H9 (cell line): ENCODE data around the gene BCORL1. TPM values are rescaled to one million over a fixed set of nuclear protein-coding genes. Genes with fewer than 3 reads are reported as not detected.
A peak's percentile ranks its signal among the peaks of the same experiment; 100 is the strongest.

Experiments used
- DNase-seq: peaks from one replicate; pipeline ENCODE4 v3.0.0-alpha.2; 2017
- H2AFZ ChIP-seq: one replicate; pipeline ENCODE4 v1.6.1; 2013; ENCODE audit warnings: mild to moderate bottlenecking, low read length, control low read depth, moderate library complexity
- H2AK5ac ChIP-seq: 2 replicates; pipeline ENCODE4 v1.6.1; 2013; ENCODE audit warnings: low read length, control low read depth, mixed read lengths; ENCODE audit not compliant: insufficient read length
- H2BK120ac ChIP-seq: one replicate; pipeline ENCODE4 v1.6.1; 2013; ENCODE audit warnings: low read depth, mild to moderate bottlenecking, low read length, control low read depth, inconsistent platforms; ENCODE audit not compliant: poor library complexity, severe bottlenecking
- H2BK12ac ChIP-seq: 2 replicates; pipeline ENCODE4 v1.6.1; 2013; ENCODE audit warnings: low read length, control low read depth, mixed read lengths, low read depth; ENCODE audit not compliant: insufficient read length
- H2BK15ac ChIP-seq: 2 replicates; pipeline ENCODE4 v1.6.1; 2013; ENCODE audit warnings: low read depth, low read length, control low read depth
- H2BK20ac ChIP-seq: one replicate; pipeline ENCODE4 v1.6.1; 2013; ENCODE audit warnings: low read depth, mild to moderate bottlenecking, low read length, control low read depth, inconsistent platforms; ENCODE audit not compliant: poor library complexity, severe bottlenecking
- H2BK5ac ChIP-seq: 2 replicates; pipeline ENCODE4 v1.6.1; 2013; ENCODE audit warnings: low read length, control low read depth, mixed read lengths; ENCODE audit not compliant: insufficient read length
- H3K14ac ChIP-seq: 2 replicates; pipeline ENCODE4 v1.6.1; 2013; ENCODE audit warnings: low read length, control low read depth; ENCODE audit not compliant: insufficient read depth
- H3K18ac ChIP-seq: 2 replicates; pipeline ENCODE4 v1.6.1; 2013; ENCODE audit warnings: low read depth, mild to moderate bottlenecking, mixed read lengths, low read length, control low read depth; ENCODE audit not compliant: insufficient read length
- H3K23ac ChIP-seq: 2 replicates; pipeline ENCODE4 v1.6.1; 2013; ENCODE audit warnings: low read length, control low read depth, mixed read lengths, low read depth; ENCODE audit not compliant: insufficient read length
- H3K23me2 ChIP-seq: 2 replicates; pipeline ENCODE4 v1.6.1; 2013; ENCODE audit warnings: low read depth, mild to moderate bottlenecking, mixed read lengths, low read length, control low read depth; ENCODE audit not compliant: insufficient read length, poor library complexity, severe bottlenecking
- H3K27ac ChIP-seq: 2 replicates; pipeline ENCODE4 v1.5.1; 2013; ENCODE audit warnings: low read length, control low read depth, mixed read lengths, low read depth; ENCODE audit not compliant: insufficient read length
- H3K27me3 ChIP-seq: 2 replicates; pipeline ENCODE4 v1.6.1; 2013; ENCODE audit warnings: low read length, control low read depth, inconsistent platforms; ENCODE audit not compliant: insufficient read depth
- H3K4ac ChIP-seq: 2 replicates; pipeline ENCODE4 v1.6.1; 2013; ENCODE audit warnings: low read depth, mild to moderate bottlenecking, control low read depth, inconsistent platforms, low read length, moderate library complexity
- H3K4me1 ChIP-seq: 2 replicates; pipeline ENCODE4 v1.6.1; 2013; ENCODE audit warnings: low read length, control low read depth, inconsistent platforms; ENCODE audit not compliant: insufficient read depth
- H3K4me2 ChIP-seq: 2 replicates; pipeline ENCODE4 v1.6.1; 2013; ENCODE audit warnings: low read length, control low read depth, mixed read lengths; ENCODE audit not compliant: insufficient read length, insufficient read depth
- H3K56ac ChIP-seq: 2 replicates; pipeline ENCODE4 v1.6.1; 2013; ENCODE audit warnings: low read depth, mild to moderate bottlenecking, mixed read lengths, low read length, control low read depth; ENCODE audit not compliant: insufficient read length
- H3K79me1 ChIP-seq: 2 replicates; pipeline ENCODE4 v1.6.1; 2013; ENCODE audit warnings: low read depth, mild to moderate bottlenecking, moderate library complexity, low read length, control low read depth, inconsistent platforms; ENCODE audit not compliant: insufficient read depth, poor library complexity, severe bottlenecking
- H3K79me2 ChIP-seq: 2 replicates; pipeline ENCODE4 v1.6.1; 2013; ENCODE audit warnings: low read length, control low read depth, inconsistent platforms; ENCODE audit not compliant: insufficient read depth
- H3K9ac ChIP-seq: 2 replicates; pipeline ENCODE4 v1.6.1; 2013; ENCODE audit warnings: low read length, control low read depth, mixed read lengths; ENCODE audit not compliant: insufficient read length; ENCODE audit errors: extremely low read depth
- H3K9me3 ChIP-seq: one replicate; pipeline ENCODE4 v1.6.1; 2013; ENCODE audit warnings: low read depth, low read length, inconsistent platforms; ENCODE audit not compliant: control insufficient read depth
- H3T11ph ChIP-seq: one replicate; pipeline ENCODE4 v1.6.1; 2013; ENCODE audit warnings: mild to moderate bottlenecking, low read length, control low read depth, inconsistent platforms
- H4K20me1 ChIP-seq: one replicate; pipeline ENCODE4 v1.6.1; 2013; ENCODE audit not compliant: control insufficient read depth, insufficient read length, insufficient read depth
- H4K5ac ChIP-seq: 2 replicates; pipeline ENCODE4 v1.6.1; 2013; ENCODE audit warnings: low read depth, mild to moderate bottlenecking, mixed read lengths, low read length, control low read depth; ENCODE audit not compliant: insufficient read length
- H4K8ac ChIP-seq: replicated peaks from 2 replicates; pipeline ENCODE4 v1.6.1; 2013; ENCODE audit warnings: low read length, control low read depth, mixed read lengths, low read depth; ENCODE audit not compliant: insufficient read length
- H4K91ac ChIP-seq: 2 replicates; pipeline ENCODE4 v1.6.1; 2013; ENCODE audit warnings: low read depth, mild to moderate bottlenecking, moderate library complexity, mixed read lengths, low read length, control low read depth; ENCODE audit not compliant: insufficient read length
- H3K27ac Mint-ChIP-seq, 3 experiments: 2 replicates in 2 of 3; 3 replicates in 1 of 3; pipeline ENCODE4 v1.8.0; 2020 to 2021; ENCODE audit warnings: mixed read lengths in 3 of 3, mild to moderate bottlenecking in 1 of 3, moderate library complexity in 1 of 3
- H3K27me3 Mint-ChIP-seq: 2 replicates; pipeline ENCODE4 v1.8.0; 2021; ENCODE audit warnings: low read depth, mild to moderate bottlenecking, moderate library complexity, mixed read lengths
- H3K36me3 Mint-ChIP-seq, 3 experiments: 2 replicates in 2 of 3; 3 replicates in 1 of 3; pipeline ENCODE4 v1.8.0; 2020 to 2021; ENCODE audit warnings: low read depth in 3 of 3, mixed read lengths in 3 of 3; ENCODE audit not compliant: insufficient read depth in 1 of 3
- H3K4me1 Mint-ChIP-seq, 2 experiments: 2 replicates each; pipeline ENCODE4 v1.8.0; 2020; ENCODE audit warnings: mixed read lengths in 2 of 2
- H3K4me3 Mint-ChIP-seq, 2 experiments: 2 replicates in 1 of 2; 3 replicates in 1 of 2; pipeline ENCODE4 v1.8.0; 2020 to 2021; ENCODE audit warnings: mild to moderate bottlenecking in 2 of 2, mixed read lengths in 2 of 2, moderate library complexity in 1 of 2
- H3K9me3 Mint-ChIP-seq, 2 experiments: 2 replicates in 1 of 2; 3 replicates in 1 of 2; pipeline ENCODE4 v1.8.0; 2020; ENCODE audit warnings: mild to moderate bottlenecking in 2 of 2, mixed read lengths in 2 of 2, moderate library complexity in 1 of 2
- WGBS: extraction: QIAGEN DNeasy Blood & Tissue Kit; methylation state at CpG from one replicate; pipeline ENCODE4 v1.1.7; 2013; ENCODE audit warnings: missing lambda C conversion rate, low lambda C conversion rate, mixed read lengths; ENCODE audit not compliant: insufficient read length; ENCODE audit errors: extremely low coverage; 5-methylcytosine and 5-hydroxymethylcytosine counted together
- total RNA-seq: library from RNA; stranded (reverse); gene quantifications from 2 replicates; pipeline ENCODE4 v1.2.1, GENCODE V29; 2021
- TF ChIP-seq, protein P1 (sequence below): fragments of 200-600 bp; sonication (generic); conservative IDR thresholded peaks from 3 replicates; pipeline ENCODE4 v1.8.0; 2021; ENCODE audit warnings: antibody characterized with exemption, mild to moderate bottlenecking

BCORL1 gene
- total RNA-seq, 1 experiment from 2014 or later = 6.1 TPM

DNA sequence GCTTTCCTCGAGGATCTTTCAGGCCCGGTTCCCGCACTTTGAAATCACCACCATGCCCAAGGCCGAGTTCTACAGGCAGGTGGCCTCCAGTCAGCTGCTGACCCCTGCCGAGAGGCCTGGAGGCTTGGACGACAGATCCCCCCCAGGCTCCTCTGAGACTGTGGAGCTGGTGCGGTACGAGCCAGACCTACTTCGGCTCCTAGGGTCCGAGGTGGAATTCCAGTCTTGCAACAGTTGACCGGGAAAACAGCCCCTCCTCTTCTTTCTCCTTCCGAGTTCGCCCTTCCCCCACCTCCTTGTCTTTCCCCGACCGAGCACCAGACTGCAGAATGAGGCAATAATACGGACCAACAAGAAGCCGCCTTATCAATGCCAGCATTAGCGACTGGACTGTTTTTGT lies 73.5 kb downstream of the BCORL1 start:
- no peak overlapping the region for H3K56ac ChIP-seq
- no CpG with 5 or more reads among the region's 18 CpGs for WGBS
- no peak overlapping the region for H3K18ac ChIP-seq
- no peak overlapping the region for H3K9ac ChIP-seq
- H2BK15ac ChIP-seq = no peak overlapping the region
- H2BK5ac ChIP-seq = no peak overlapping the region
- no peaks in the 10 kb centered on the region for H3K79me2 ChIP-seq
- no peak overlapping the region for H3K14ac ChIP-seq
- Mint-ChIP-seq H3K4me3 (peak overlapping the region in 1 of 2 experiments; percentile 2; a peak in 1 of 5 replicates), H3K27me3 (peaks cover 28% of the 10 kb centered on the region), H3K27ac (no peak overlapping the region), H3K4me1 (peaks cover 2 to 20% of the 10 kb centered on the region in 2 experiments; a peak in 3 of 4 replicates), H3K9me3 (peaks cover 0 to 68% of the 10 kb centered on the region in 2 experiments; a peak in 3 of 5 replicates), H3K36me3 (peaks cover 5 to 29% (median 15%) of the 10 kb centered on the region in 3 experiments; a peak in 6 of 7 replicates)
- no peak overlapping the region for H2BK20ac ChIP-seq
- DNase-seq = peak; percentile 33
- no peak overlapping the region for H4K91ac ChIP-seq
- no peak overlapping the region for H3K27ac ChIP-seq
- H2AFZ ChIP-seq = no peak overlapping the region
- no peaks in the 10 kb centered on the region for H3K23me2 ChIP-seq
- H3K23ac ChIP-seq = no peak overlapping the region
- H3K9me3 ChIP-seq = peaks cover 5% of the 10 kb centered on the region
- H3K4me1 ChIP-seq = no peaks in the 10 kb centered on the region; the same call in 1 of the 2 replicates
- no peak overlapping the region for H2BK120ac ChIP-seq
- no peak overlapping the region for H2BK12ac ChIP-seq
- peaks cover 14% of the 10 kb centered on the region; the same call in 1 of the 2 replicates for H3K27me3 ChIP-seq
- TF ChIP-seq, protein P1, sequence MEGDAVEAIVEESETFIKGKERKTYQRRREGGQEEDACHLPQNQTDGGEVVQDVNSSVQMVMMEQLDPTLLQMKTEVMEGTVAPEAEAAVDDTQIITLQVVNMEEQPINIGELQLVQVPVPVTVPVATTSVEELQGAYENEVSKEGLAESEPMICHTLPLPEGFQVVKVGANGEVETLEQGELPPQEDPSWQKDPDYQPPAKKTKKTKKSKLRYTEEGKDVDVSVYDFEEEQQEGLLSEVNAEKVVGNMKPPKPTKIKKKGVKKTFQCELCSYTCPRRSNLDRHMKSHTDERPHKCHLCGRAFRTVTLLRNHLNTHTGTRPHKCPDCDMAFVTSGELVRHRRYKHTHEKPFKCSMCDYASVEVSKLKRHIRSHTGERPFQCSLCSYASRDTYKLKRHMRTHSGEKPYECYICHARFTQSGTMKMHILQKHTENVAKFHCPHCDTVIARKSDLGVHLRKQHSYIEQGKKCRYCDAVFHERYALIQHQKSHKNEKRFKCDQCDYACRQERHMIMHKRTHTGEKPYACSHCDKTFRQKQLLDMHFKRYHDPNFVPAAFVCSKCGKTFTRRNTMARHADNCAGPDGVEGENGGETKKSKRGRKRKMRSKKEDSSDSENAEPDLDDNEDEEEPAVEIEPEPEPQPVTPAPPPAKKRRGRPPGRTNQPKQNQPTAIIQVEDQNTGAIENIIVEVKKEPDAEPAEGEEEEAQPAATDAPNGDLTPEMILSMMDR = no peak
- no peak overlapping the region for H3K4me2 ChIP-seq
- H3K79me1 ChIP-seq = no peaks in the 10 kb centered on the region
- no peaks in the 10 kb centered on the region for H4K20me1 ChIP-seq
- H3K4ac ChIP-seq = no peak overlapping the region
- no peak overlapping the region for H3T11ph ChIP-seq
- no peak overlapping the region for H4K5ac ChIP-seq
- H2AK5ac ChIP-seq = no peak overlapping the region
- H4K8ac ChIP-seq = no peak overlapping the region
